Uterus (tissue), 4 donors: ENCODE results near the gene PHC2. TPM values are rescaled to one million over a fixed set of nuclear protein-coding genes. Genes with fewer than 3 reads are reported as not detected.
A peak's percentile ranks its signal among the peaks of the same experiment; 100 is the strongest.

Source experiments
- DNase-seq, 2 donors: peaks; one replicate each; pipeline ENCODE4 v3.0.0-alpha.2; 2019 to 2020
- H3K27ac ChIP-seq, 2 donors: fragments of 200-600 bp; sonication (generic); 1 replicate in 1 of 2; 2 replicates in 1 of 2; pipeline ENCODE4 v1.5.1; 2016 to 2018
- H3K27me3 ChIP-seq, 2 donors: fragments of 200-600 bp; sonication (generic); one replicate each; pipeline ENCODE4 v1.5.1; 2018 to 2019; ENCODE audit warnings: control low read depth in 1 of 2
- H3K36me3 ChIP-seq, 2 donors: fragments of 200-600 bp; sonication (generic); one replicate each; pipeline ENCODE4 v1.5.1; 2019; ENCODE audit warnings: control low read depth in 1 of 2
- H3K4me1 ChIP-seq, 2 donors: fragments of 200-600 bp; sonication (generic); one replicate each; pipeline ENCODE4 v1.5.1; 2018 to 2019; ENCODE audit warnings: control low read depth in 1 of 2
- H3K4me3 ChIP-seq, 2 donors: fragments of 200-600 bp; sonication (generic); 1 replicate in 1 of 2; 2 replicates in 1 of 2; pipeline ENCODE4 v1.5.1; 2018 to 2019; ENCODE audit warnings: mild to moderate bottlenecking in 1 of 2
- H3K9me3 ChIP-seq, 2 donors: fragments of 200-600 bp; sonication (generic); one replicate each; pipeline ENCODE4 v1.5.1; 2019; ENCODE audit warnings: control low read depth in 1 of 2
- POLR2A ChIP-seq, 2 donors: fragments of 450-650 bp; IDR thresholded peaks; one replicate each; pipeline ENCODE4 v1.6.1; 2016; ENCODE audit warnings: antibody characterized with exemption in 2 of 2, mild to moderate bottlenecking in 1 of 2, moderate library complexity in 1 of 2
- intact Hi-C: fragments of 100-400 bp; cut with DNase I; formaldehyde crosslinking; loops from one replicate; pipeline ENCODE4 v1.15.1; 2023; ENCODE audit warnings: low total_unique reads
- total RNA-seq, 4 donors: library from RNA; depleted of rRNA in 3 of 4; stranded (reverse); fragments of >200 nt in 3 of 4; gene quantifications; one replicate each; pipeline versions ENCODE4 v1.1.0 to v1.2.4, GENCODE V29; 2014 to 2023
- TF ChIP-seq, protein P1 (sequence below), 4 experiments: fragments of 200-600 bp in 2 of 4; fragments of 450-650 bp in 2 of 4; sonication (generic) in 2 of 4; IDR thresholded peaks; one replicate each; pipeline ENCODE4 v1.5.1; 2016 to 2019; ENCODE audit warnings: antibody characterized with exemption in 4 of 4, mild to moderate bottlenecking in 2 of 4, moderate library complexity in 1 of 4
- donor health status: DM: yes; HTN: yes; CAD: no.

PHC2 gene
- total RNA-seq, 4 donors from 2014 or later = 51.5 to 203 (median 102) TPM

DNA sequence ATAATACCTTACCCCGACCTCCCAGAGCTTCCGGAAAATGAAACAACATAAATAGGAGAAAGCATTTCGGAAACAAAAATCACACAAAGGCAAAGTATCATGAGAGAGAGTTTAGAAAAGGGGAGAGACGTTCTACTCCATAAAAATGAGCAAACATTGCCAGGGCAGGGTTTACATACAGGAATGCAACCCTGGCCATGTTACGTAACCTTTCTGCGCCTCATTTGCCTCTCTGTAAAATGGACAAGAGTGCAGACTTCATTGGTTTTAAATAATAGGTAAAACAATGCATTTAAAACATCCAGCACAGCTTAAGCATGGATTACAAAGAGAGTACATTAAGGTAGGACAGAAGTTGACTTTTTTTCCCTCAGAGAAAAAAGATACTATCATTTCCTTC, 45.6 kb downstream of the PHC2 start:
- Histone ChIP-seq H3K36me3 (no peaks in the 10 kb centered on the region), H3K27ac (no peak overlapping the region), H3K27me3 (no peaks in the 10 kb centered on the region), H3K4me3 (no peak overlapping the region), H3K4me1 (no peaks in the 10 kb centered on the region), H3K9me3 (no peaks in the 10 kb centered on the region)
- intact Hi-C loops = no loop called here
- no peak for DNase-seq
- TF ChIP-seq POLR2A (IDR thresholded peaks at IDR 0.05) = no peak
- TF ChIP-seq, protein P1, sequence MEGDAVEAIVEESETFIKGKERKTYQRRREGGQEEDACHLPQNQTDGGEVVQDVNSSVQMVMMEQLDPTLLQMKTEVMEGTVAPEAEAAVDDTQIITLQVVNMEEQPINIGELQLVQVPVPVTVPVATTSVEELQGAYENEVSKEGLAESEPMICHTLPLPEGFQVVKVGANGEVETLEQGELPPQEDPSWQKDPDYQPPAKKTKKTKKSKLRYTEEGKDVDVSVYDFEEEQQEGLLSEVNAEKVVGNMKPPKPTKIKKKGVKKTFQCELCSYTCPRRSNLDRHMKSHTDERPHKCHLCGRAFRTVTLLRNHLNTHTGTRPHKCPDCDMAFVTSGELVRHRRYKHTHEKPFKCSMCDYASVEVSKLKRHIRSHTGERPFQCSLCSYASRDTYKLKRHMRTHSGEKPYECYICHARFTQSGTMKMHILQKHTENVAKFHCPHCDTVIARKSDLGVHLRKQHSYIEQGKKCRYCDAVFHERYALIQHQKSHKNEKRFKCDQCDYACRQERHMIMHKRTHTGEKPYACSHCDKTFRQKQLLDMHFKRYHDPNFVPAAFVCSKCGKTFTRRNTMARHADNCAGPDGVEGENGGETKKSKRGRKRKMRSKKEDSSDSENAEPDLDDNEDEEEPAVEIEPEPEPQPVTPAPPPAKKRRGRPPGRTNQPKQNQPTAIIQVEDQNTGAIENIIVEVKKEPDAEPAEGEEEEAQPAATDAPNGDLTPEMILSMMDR (IDR thresholded peaks at IDR 0.05) = no peak

DNA sequence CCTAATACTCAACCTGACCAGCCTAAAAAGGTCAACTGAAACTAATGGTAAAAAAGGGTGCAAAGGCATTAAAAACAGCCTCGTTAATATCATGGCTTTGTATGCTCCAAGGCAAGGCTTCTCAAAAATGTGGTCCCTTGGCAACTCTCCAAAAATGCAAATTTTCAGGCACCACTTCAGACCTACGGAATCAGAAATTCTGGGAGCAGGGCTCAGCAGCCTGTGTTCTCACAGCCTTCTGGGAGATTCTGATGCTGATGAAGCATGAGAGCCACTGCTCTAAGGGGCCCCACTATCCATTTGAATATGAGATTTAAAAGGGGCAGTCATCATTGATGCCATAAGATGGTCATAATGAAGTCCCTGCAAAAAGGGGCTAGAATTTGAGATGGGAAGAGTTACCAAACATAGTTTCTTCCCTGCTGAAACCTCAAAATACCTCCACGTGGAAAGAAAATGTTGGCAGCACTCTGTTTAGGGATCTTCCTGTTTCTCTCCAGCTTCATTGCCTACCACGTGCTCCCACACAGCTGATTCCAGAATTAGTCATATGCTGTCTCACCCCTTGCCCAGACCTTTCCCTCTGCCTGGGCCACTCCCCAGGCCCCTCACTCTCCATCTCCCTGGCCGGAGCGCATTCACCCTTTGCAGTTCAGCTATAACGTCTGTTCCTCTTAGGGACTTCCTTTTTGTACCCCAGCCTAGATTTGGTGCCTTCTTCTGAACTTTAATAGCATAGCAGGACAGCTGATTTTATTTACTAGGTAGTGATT, 46.7 kb downstream of the PHC2 start:
- intact Hi-C loops = no loop called here
- Histone ChIP-seq H3K27me3 (no peaks in the 10 kb centered on the region), H3K4me3 (no peak overlapping the region), H3K27ac (peak overlapping the region; percentile 54 to 61), H3K9me3 (no peaks in the 10 kb centered on the region), H3K4me1 (no peaks in the 10 kb centered on the region), H3K36me3 (no peaks in the 10 kb centered on the region)
- TF ChIP-seq POLR2A (IDR thresholded peaks at IDR 0.05) = no peak
- TF ChIP-seq, protein P1 (IDR thresholded peaks at IDR 0.05) = no peak
- DNase-seq = peak; percentile 37 to 57

DNA sequence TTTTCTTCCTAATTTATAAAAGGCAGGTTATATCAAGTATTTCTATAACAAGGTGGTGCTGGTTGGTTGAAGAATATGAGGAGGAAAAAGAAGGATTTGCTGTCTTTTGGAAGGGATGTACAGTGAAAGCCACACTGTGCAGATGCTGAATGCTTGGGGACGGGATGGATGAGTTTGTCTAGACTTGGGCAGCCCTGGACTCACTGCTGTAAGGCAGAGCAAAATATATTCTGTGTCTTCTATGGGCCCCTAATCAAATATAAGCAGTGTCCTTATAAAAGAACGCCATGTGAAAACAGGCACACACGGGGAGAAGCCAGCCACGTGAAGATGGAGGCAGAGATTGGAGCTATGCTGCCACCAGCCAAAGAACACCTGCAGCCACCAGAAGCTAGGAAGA, 47.4 kb downstream of the PHC2 start:
- Histone ChIP-seq H3K36me3 (no peaks in the 10 kb centered on the region), H3K4me1 (no peaks in the 10 kb centered on the region), H3K9me3 (no peaks in the 10 kb centered on the region), H3K27ac (no peak overlapping the region), H3K27me3 (no peaks in the 10 kb centered on the region), H3K4me3 (no peak overlapping the region)
- no peak for TF ChIP-seq POLR2A (IDR thresholded peaks at IDR 0.05)
- TF ChIP-seq, protein P1 (IDR thresholded peaks at IDR 0.05) = no peak
- intact Hi-C loops = no loop called here
- DNase-seq = no peak

- no peak overlapping the region for H3K27ac ChIP-seq
- no peaks in the 10 kb centered on the region for H3K36me3 ChIP-seq
- no peaks in the 10 kb centered on the region for H3K4me1 ChIP-seq
- no peaks in the 10 kb centered on the region for H3K9me3 ChIP-seq
- no peak overlapping the region for H3K4me3 ChIP-seq
- TF ChIP-seq POLR2A (IDR thresholded peaks at IDR 0.05) = no peak
- TF ChIP-seq, protein P1 (IDR thresholded peaks at IDR 0.05) = no peak
- H3K27me3 ChIP-seq = no peaks in the 10 kb centered on the region
- intact Hi-C loops = no loop called here
- no peak for DNase-seq
Measured at GRCh38 chr1:33382661-33383415, 48.1 kb downstream of the PHC2 start.

DNA sequence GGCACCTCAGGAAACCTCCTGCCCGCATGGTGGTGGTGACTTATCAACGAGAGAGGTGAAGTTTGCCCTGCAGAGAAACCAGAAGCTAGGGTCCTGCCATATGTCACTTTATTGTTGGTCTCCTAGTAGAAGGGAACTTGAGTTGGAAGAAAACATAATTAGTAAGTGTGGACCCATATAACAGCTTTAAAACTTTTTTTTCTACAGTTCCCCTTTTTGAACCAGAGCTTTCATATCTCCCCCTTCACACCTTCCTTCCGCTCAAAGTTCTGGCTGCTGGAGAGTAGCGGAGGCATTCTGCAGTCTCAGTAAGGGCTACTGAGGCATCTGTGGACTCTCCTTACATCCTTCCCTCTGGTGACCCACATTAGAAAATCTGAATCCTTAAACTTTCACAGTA, 48.9 kb downstream of the PHC2 start:
- H3K4me3 ChIP-seq = no peak overlapping the region

More for the DNA sequence above, 48.9 kb downstream of the PHC2 start:
- TF ChIP-seq, protein P1 (IDR thresholded peaks at IDR 0.05) = no peak
- no peaks in the 10 kb centered on the region for H3K4me1 ChIP-seq
- DNase-seq = no peak
- H3K9me3 ChIP-seq = no peaks in the 10 kb centered on the region
- H3K27me3 ChIP-seq = no peaks in the 10 kb centered on the region
- intact Hi-C loops = no loop called here
- no peak overlapping the region for H3K27ac ChIP-seq
- no peaks in the 10 kb centered on the region for H3K36me3 ChIP-seq
